PC-9 (cell line): ENCODE results near the gene DBN1. TPM values are rescaled to one million over a fixed set of nuclear protein-coding genes. Genes with fewer than 3 reads are reported as not detected.

ENCODE experiments used
- BruUV-seq: library from RNA; stranded (reverse); fragments of 400-500 nt; replicated peaks from 2 replicates; lab custom pipeline; 2021; lab: Mats Ljungman, UMichigan
- CTCF ChIA-PET: fragments of 300-600 bp; sonication (Branson Sonifier 250); formaldehyde crosslinking; loops from one replicate; lab custom pipeline; 2022; ENCODE audit warnings: antibody characterized with exemption; lab: Charles Lee
- POLR2A ChIA-PET: fragments of 300-600 bp; sonication (Branson Sonifier 250); formaldehyde crosslinking; loops from one replicate; lab custom pipeline; 2022; ENCODE audit warnings: antibody characterized with exemption; ENCODE audit not compliant: unreplicated experiment; lab: Charles Lee
- DNase-seq, 2 experiments: peaks; one replicate each; pipeline versions ENCODE4 v3.0.0 to v3.0.0-alpha.2; 2015 to 2022; ENCODE audit warnings: mixed read lengths in 1 of 2
- H2AFZ ChIP-seq: fragments of 200-600 bp; sonication (generic); 2 replicates; pipeline ENCODE4 v1.8.1; 2017; ENCODE audit warnings: antibody characterized with exemption
- H3F3A ChIP-seq: fragments of 200-600 bp; sonication (generic); 2 replicates; pipeline ENCODE4 v1.8.1; 2017; ENCODE audit warnings: antibody characterized with exemption, mild to moderate bottlenecking, low read depth; ENCODE audit not compliant: insufficient read depth
- H3K27ac ChIP-seq: fragments of 200-600 bp; sonication (generic); 2 replicates; pipeline ENCODE4 v1.6.1; 2016; ENCODE audit warnings: mixed run types
- H3K27me3 ChIP-seq: fragments of 200-600 bp; sonication (generic); 2 replicates; pipeline ENCODE4 v1.6.1; 2016; ENCODE audit warnings: low read depth, mixed run types; ENCODE audit not compliant: insufficient read depth
- H3K36me3 ChIP-seq: fragments of 200-600 bp; sonication (generic); 2 replicates; pipeline ENCODE4 v1.6.1; 2016; ENCODE audit warnings: low read depth, mixed run types
- H3K4me1 ChIP-seq: fragments of 200-600 bp; sonication (generic); replicated peaks from 2 replicates; pipeline ENCODE4 v1.6.1; 2016; ENCODE audit warnings: mixed run types; ENCODE audit not compliant: insufficient read depth
- H3K4me2 ChIP-seq: fragments of 200-600 bp; sonication (generic); 2 replicates; pipeline ENCODE4 v1.6.1; 2017; ENCODE audit warnings: mixed run types
- H3K4me3 ChIP-seq: fragments of 200-600 bp; sonication (generic); 2 replicates; pipeline ENCODE4 v1.6.1; 2016; ENCODE audit warnings: mixed run types
- H3K79me2 ChIP-seq: fragments of 200-600 bp; sonication (generic); 2 replicates; pipeline ENCODE4 v1.6.1; 2017; ENCODE audit warnings: low read depth, mixed run types
- H3K9me2 ChIP-seq: fragments of 200-600 bp; sonication (generic); 2 replicates; pipeline ENCODE4 v1.8.1; 2017; ENCODE audit warnings: mild to moderate bottlenecking; ENCODE audit not compliant: insufficient read depth
- H3K9me3 ChIP-seq: fragments of 200-600 bp; sonication (generic); 2 replicates; pipeline ENCODE4 v1.8.1; 2016; ENCODE audit warnings: low read depth; ENCODE audit not compliant: insufficient read depth
- H4K20me1 ChIP-seq: fragments of 200-600 bp; sonication (generic); 2 replicates; pipeline ENCODE4 v1.8.1; 2017; ENCODE audit not compliant: insufficient read depth
- CTCF ChIP-seq: fragments of 200-600 bp; sonication (generic); conservative IDR thresholded peaks from 2 replicates; pipeline ENCODE4 v1.6.1; 2017; ENCODE audit warnings: mixed run types, antibody characterized with exemption, mild to moderate bottlenecking, moderate library complexity
- EZH2 ChIP-seq: fragments of 200-600 bp; sonication (generic); IDR thresholded peaks from 2 replicates; pipeline ENCODE4 v1.8.0; 2017; ENCODE audit warnings: antibody characterized with exemption, low read depth
- intact Hi-C: fragments of 100-400 bp; cut with micrococcal nuclease; formaldehyde crosslinking; loops from one replicate; pipeline ENCODE4 v1.10.0; 2022; ENCODE audit not compliant: unreplicated experiment
- total RNA-seq: library from RNA; stranded (reverse); gene quantifications from 2 replicates; pipeline ENCODE4 v1.2.3, GENCODE V29; 2021

The DBN1 gene
- total RNA-seq, 1 experiment from 2014 or later = 144 TPM

- Histone ChIP-seq H3K27me3 (no peaks in the 10 kb centered on the region), H3K9me3 (no peaks in the 10 kb centered on the region), H3K4me3 (no peak overlapping the region), H3K79me2 (peaks cover 20% of the 10 kb centered on the region; the same call in 1 of the 2 replicates), H3K4me1 (peaks cover 19% of the 10 kb centered on the region), H3K9me2 (no peaks in the 10 kb centered on the region), H3F3A (peaks cover 33% of the 10 kb centered on the region), H3K36me3 (peaks cover 5% of the 10 kb centered on the region; the same call in 1 of the 2 replicates), H3K27ac (no peak overlapping the region), H2AFZ (no peak overlapping the region), H3K4me2 (no peak overlapping the region), H4K20me1 (peaks cover 18% of the 10 kb centered on the region; the same call in 1 of the 2 replicates)
- POLR2A ChIA-PET = interaction anchor here (0.7 kb wide), 1 partner anchor 62 kb away, joined by 7 read pairs; no protein-coding TSS in a partner anchor
- TF ChIP-seq EZH2 (no peak), CTCF (no peak)
- intact Hi-C loops = no loop called here
- DNase-seq = no peak
- no TSS peak for BruUV-seq
- CTCF ChIA-PET = interaction anchor here (1.0 to 1.2 kb wide), 3 partner anchors 49 to 64 kb away, joined by 3 to 5 read pairs (median 3); no protein-coding TSS in a partner anchor
Observed at GRCh38 chr5:177452688-177453638, 20.5 kb downstream of the DBN1 start.

- POLR2A ChIA-PET = no interaction called here
- TF ChIP-seq EZH2 (no peak), CTCF (no peak)
- Histone ChIP-seq H3K4me3 (no peak overlapping the region), H2AFZ (no peak overlapping the region), H3K4me2 (no peak overlapping the region), H3F3A (peaks cover 27% of the 10 kb centered on the region), H3K79me2 (peaks cover 26% of the 10 kb centered on the region), H3K9me3 (no peaks in the 10 kb centered on the region), H3K27ac (no peak overlapping the region), H4K20me1 (peaks cover 13% of the 10 kb centered on the region; the same call in 1 of the 2 replicates), H3K4me1 (peaks cover 23% of the 10 kb centered on the region), H3K9me2 (no peaks in the 10 kb centered on the region), H3K36me3 (peaks cover 5% of the 10 kb centered on the region; the same call in 1 of the 2 replicates), H3K27me3 (no peaks in the 10 kb centered on the region)
- no peak for DNase-seq
- CTCF ChIA-PET = interaction anchor here (0.6 kb wide), 1 partner anchor 25 kb away, joined by 7 read pairs; the partner anchor contains the start of gene GRK6
- intact Hi-C loops = no loop called here
- no TSS peak for BruUV-seq
Observed at GRCh38 chr5:177450667-177451424, 22.6 kb downstream of the DBN1 start.
